KMS-11 (cell line): ENCODE results near the gene HECA.

ENCODE experiments used
- H2AFZ ChIP-seq: fragments of 200-600 bp; sonication (generic); 2 replicates; pipeline ENCODE4 v1.6.1; 2016; ENCODE audit warnings: antibody characterized with exemption, mixed run types, low read depth
- H3K27ac ChIP-seq: fragments of 200-600 bp; sonication (generic); 2 replicates; pipeline ENCODE4 v1.6.1; 2016; ENCODE audit warnings: mild to moderate bottlenecking, mixed run types
- H3K27me3 ChIP-seq: fragments of 200-600 bp; sonication (generic); 2 replicates; pipeline ENCODE4 v1.6.1; 2017; ENCODE audit warnings: mild to moderate bottlenecking, low read depth, mixed run types, moderate library complexity; ENCODE audit not compliant: insufficient read depth
- H3K36me3 ChIP-seq: fragments of 200-600 bp; sonication (generic); 2 replicates; pipeline ENCODE4 v1.6.1; 2017; ENCODE audit warnings: mild to moderate bottlenecking, mixed run types; ENCODE audit not compliant: insufficient read depth
- H3K4me1 ChIP-seq: fragments of 200-600 bp; sonication (generic); 2 replicates; pipeline ENCODE4 v1.6.1; 2016; ENCODE audit warnings: mild to moderate bottlenecking, low read depth, mixed run types; ENCODE audit not compliant: poor library complexity, severe bottlenecking
- H3K4me2 ChIP-seq: fragments of 200-600 bp; sonication (generic); 2 replicates; pipeline ENCODE4 v1.7.0; 2016; ENCODE audit warnings: mild to moderate bottlenecking, mixed run types
- H3K4me3 ChIP-seq: fragments of 200-600 bp; sonication (generic); IDR thresholded peaks from 2 replicates; pipeline ENCODE4 v1.6.1; 2017; ENCODE audit warnings: low read depth, low read length, mixed read lengths; ENCODE audit not compliant: insufficient read depth
- H3K79me2 ChIP-seq: fragments of 200-600 bp; sonication (generic); 2 replicates; pipeline ENCODE4 v1.6.1; 2016; ENCODE audit warnings: low read depth, mixed run types; ENCODE audit not compliant: insufficient read depth
- H3K9ac ChIP-seq: fragments of 200-600 bp; sonication (generic); 2 replicates; pipeline ENCODE4 v1.6.1; 2016; ENCODE audit warnings: mild to moderate bottlenecking, mixed run types
- H4K20me1 ChIP-seq: fragments of 200-600 bp; sonication (generic); 2 replicates; pipeline ENCODE4 v1.6.1; 2016; ENCODE audit warnings: mild to moderate bottlenecking, mixed run types; ENCODE audit not compliant: insufficient read depth
- TF ChIP-seq, protein P1 (sequence below): fragments of 200-600 bp; sonication (generic); conservative IDR thresholded peaks from 2 replicates; pipeline ENCODE4 v1.6.1; 2017; ENCODE audit warnings: low read depth, mild to moderate bottlenecking, antibody characterized with exemption, low read length, moderate library complexity, mixed read lengths

Gene HECA

DNA sequence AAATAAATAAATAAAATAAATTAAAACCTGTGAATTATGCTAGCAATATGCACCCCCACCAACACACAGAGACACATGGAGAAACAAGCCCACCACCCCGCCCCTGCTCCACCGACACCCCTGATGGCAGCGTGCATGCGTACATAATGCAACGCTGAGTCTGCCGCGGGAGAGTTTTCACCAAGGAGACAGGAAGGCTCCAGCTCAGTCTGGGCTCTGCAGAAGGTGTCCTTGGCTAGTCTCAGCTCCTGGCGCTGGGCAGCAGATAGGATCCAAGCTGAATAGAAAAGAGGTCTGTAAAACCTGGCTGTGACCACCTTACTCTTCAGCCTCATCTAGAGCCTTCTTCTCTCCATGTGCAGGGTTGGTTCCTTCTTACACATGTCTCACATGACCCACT, 26.5 kb upstream of the HECA start:
- Histone ChIP-seq H3K9ac (no peak overlapping the region), H2AFZ (no peak overlapping the region), H3K36me3 (no peaks in the 10 kb centered on the region), H3K27me3 (no peaks in the 10 kb centered on the region), H3K4me2 (no peak overlapping the region), H3K79me2 (no peaks in the 10 kb centered on the region), H3K4me1 (no peaks in the 10 kb centered on the region), H3K4me3 (no peak overlapping the region), H4K20me1 (no peaks in the 10 kb centered on the region), H3K27ac (no peak overlapping the region)
- TF ChIP-seq, protein P1, sequence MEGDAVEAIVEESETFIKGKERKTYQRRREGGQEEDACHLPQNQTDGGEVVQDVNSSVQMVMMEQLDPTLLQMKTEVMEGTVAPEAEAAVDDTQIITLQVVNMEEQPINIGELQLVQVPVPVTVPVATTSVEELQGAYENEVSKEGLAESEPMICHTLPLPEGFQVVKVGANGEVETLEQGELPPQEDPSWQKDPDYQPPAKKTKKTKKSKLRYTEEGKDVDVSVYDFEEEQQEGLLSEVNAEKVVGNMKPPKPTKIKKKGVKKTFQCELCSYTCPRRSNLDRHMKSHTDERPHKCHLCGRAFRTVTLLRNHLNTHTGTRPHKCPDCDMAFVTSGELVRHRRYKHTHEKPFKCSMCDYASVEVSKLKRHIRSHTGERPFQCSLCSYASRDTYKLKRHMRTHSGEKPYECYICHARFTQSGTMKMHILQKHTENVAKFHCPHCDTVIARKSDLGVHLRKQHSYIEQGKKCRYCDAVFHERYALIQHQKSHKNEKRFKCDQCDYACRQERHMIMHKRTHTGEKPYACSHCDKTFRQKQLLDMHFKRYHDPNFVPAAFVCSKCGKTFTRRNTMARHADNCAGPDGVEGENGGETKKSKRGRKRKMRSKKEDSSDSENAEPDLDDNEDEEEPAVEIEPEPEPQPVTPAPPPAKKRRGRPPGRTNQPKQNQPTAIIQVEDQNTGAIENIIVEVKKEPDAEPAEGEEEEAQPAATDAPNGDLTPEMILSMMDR, result no peak

DNA sequence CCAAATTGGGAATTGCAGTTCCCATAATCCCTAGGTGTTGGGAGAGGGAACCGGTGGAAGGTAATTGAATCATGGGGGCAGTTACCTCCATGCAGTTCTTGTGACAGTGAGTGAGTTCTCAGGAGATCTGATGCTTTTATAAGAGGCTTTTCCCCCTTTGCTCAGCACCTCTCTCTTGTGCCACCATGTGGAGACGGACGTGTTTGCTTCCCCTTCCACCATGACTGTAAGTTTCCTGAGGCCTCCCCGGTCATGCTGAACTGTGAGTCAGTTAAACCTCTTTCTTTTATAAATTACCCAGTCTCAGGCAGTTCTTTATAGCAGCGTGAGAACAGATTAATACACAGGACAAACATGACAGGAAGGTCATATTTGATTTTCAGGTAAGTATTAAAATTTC, 25.3 kb upstream of the HECA start:
- Histone ChIP-seq H3K36me3 (no peaks in the 10 kb centered on the region), H3K4me1 (no peaks in the 10 kb centered on the region), H3K79me2 (no peaks in the 10 kb centered on the region), H3K4me3 (no peak overlapping the region), H3K9ac (no peak overlapping the region), H4K20me1 (no peaks in the 10 kb centered on the region), H3K27me3 (no peaks in the 10 kb centered on the region), H2AFZ (no peak overlapping the region), H3K27ac (no peak overlapping the region), H3K4me2 (no peak overlapping the region)
- TF ChIP-seq, protein P1, result no peak

DNA sequence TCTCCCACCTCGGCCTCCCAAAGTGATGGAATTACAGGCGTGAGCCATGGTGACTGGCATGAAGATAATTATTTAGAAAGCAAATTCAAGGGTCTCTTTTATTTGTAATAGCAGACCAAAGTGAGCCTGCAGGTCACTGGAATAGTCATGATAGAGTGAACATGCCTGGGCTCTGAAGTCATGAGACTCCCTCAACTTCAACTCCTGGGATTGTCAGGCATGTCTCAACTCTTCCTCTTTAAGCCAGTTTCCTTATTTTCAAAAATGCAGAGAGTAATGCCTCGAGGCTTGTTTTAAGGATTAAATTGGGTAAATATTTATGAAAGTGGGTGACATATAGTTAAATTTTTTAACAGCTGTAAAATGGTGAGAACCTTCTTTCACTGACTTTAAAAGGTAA, 22.7 kb upstream of the HECA start:
- Histone ChIP-seq H3K27ac (no peak overlapping the region), H3K4me2 (no peak overlapping the region), H3K27me3 (no peaks in the 10 kb centered on the region), H3K4me1 (no peaks in the 10 kb centered on the region), H3K36me3 (no peaks in the 10 kb centered on the region), H4K20me1 (no peaks in the 10 kb centered on the region), H3K4me3 (no peak overlapping the region), H2AFZ (no peak overlapping the region), H3K79me2 (no peaks in the 10 kb centered on the region), H3K9ac (no peak overlapping the region)
- TF ChIP-seq, protein P1, result no peak

DNA sequence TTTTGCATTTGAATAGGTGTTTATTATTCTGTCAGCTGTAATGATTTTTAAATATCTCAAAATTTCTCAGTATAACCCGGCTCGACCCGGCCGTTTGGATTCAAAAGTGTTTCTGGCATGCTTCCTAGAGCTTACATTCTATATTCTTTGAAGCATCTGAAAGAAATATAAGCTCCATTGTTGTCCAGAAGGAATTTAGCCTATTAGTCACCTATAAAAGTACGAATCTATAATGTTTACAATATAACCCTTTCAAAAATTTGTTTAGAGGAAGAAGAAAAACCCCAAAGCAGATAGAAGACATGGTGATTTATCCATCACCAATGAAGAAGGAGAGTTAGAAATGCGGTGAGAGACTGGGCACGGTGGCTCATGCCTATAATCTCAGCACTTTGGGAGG, 22.3 kb upstream of the HECA start:
- Histone ChIP-seq H3K9ac (no peak overlapping the region), H3K4me1 (no peaks in the 10 kb centered on the region)

More for the DNA sequence above, 22.3 kb upstream of the HECA start:
- TF ChIP-seq, protein P1, result no peak
- H3K27me3 ChIP-seq, result no peaks in the 10 kb centered on the region
- H3K4me3 ChIP-seq, result no peak overlapping the region
- H2AFZ ChIP-seq, result no peak overlapping the region
- no peak overlapping the region for H3K4me2 ChIP-seq
- no peak overlapping the region for H3K27ac ChIP-seq
- no peaks in the 10 kb centered on the region for H4K20me1 ChIP-seq
- H3K36me3 ChIP-seq, result no peaks in the 10 kb centered on the region
- no peaks in the 10 kb centered on the region for H3K79me2 ChIP-seq
